HepG2 (cell line): Measurements from ENCODE around the gene LUZP2. TPM values are rescaled to one million over a fixed set of nuclear protein-coding genes. Genes with fewer than 3 reads are reported as not detected.

Source experiments
- ATAC-seq: fragments of 200-7000 bp; cut with Tn5 transposase; 3 replicates; pipeline ENCODE4 v1.9.1; 2020; ENCODE audit warnings: mild to moderate bottlenecking, moderate library complexity
- BruUV-seq: library from RNA; stranded (reverse); fragments of 400-500 nt; replicated peaks from 2 replicates; lab custom pipeline; 2021; lab: Mats Ljungman, UMichigan
- CTCF ChIA-PET: fragments of 300-600 bp; formaldehyde crosslinking; extraction: SDS; loops from one replicate; lab custom pipeline; 2021; ENCODE audit warnings: low total read pairs, inconsistent platforms, low intra/inter-chr PET ratio; lab: Yijun Ruan, JAX
- POLR2A ChIA-PET: fragments of 350-600 bp; sonication (Branson Sonifier 250); formaldehyde crosslinking; loops from one replicate; lab custom pipeline; 2020; ENCODE audit warnings: antibody characterized with exemption, inconsistent platforms; lab: Yijun Ruan, JAX
- DNase-seq: peaks from one replicate; pipeline ENCODE4 v3.0.0-alpha.2; 2015; ENCODE audit warnings: low spot score
- FAIRE-seq: peaks from 3 replicates; lab custom pipeline; 2011; peaks lifted over from hg19 to GRCh38; lab: Jason Lieb, UNC
- H2AFZ ChIP-seq: one replicate; pipeline ENCODE4 v1.6.1; 2011; ENCODE audit warnings: low read length, inconsistent platforms
- H3K27ac ChIP-seq: fragments of 300-600 bp; 3 replicates; pipeline ENCODE4 v1.8.0; 2011; ENCODE audit warnings: mixed run types, mild to moderate bottlenecking, mixed read lengths, low read length, inconsistent platforms; ENCODE audit not compliant: insufficient read depth; ENCODE audit errors: extremely low read length
- H3K27me3 ChIP-seq, 2 experiments: fragments of 200-600 bp in 1 of 2; 2 replicates in 1 of 2; 3 replicates in 1 of 2; pipeline versions ENCODE4 v1.6.0 to v1.8.0; 2011; ENCODE audit warnings: low read length in 2 of 2, mild to moderate bottlenecking in 2 of 2, moderate library complexity in 2 of 2, inconsistent platforms in 1 of 2; ENCODE audit not compliant: insufficient read depth in 2 of 2, control insufficient read depth in 1 of 2
- H3K36me3 ChIP-seq, 2 experiments: fragments of 200-600 bp in 1 of 2; replicated peaks in 1 of 2; 2 replicates in 1 of 2; 3 replicates in 1 of 2; pipeline versions ENCODE4 v1.5.1 to v1.8.0; 2011; ENCODE audit warnings: low read length in 2 of 2, inconsistent platforms in 1 of 2; ENCODE audit not compliant: insufficient read depth in 2 of 2, control insufficient read depth in 1 of 2
- H3K4me1 ChIP-seq: 2 replicates; pipeline ENCODE4 v1.5.1; 2012; ENCODE audit warnings: low read length, inconsistent platforms; ENCODE audit not compliant: insufficient read depth
- H3K4me2 ChIP-seq: 2 replicates; pipeline ENCODE4 v1.6.0; 2011; ENCODE audit warnings: low read depth, low read length, inconsistent platforms
- H3K4me3 ChIP-seq, 3 experiments: fragments of 200-600 bp in 1 of 3; sonication (generic), shearing (Covaris generic) in 1 of 3; replicated peaks in 1 of 3; 2 replicates each; pipeline ENCODE4 v1.5.1; 2011 to 2016; ENCODE audit warnings: low read length in 3 of 3, inconsistent platforms in 2 of 3, low read depth in 2 of 3, mild to moderate bottlenecking in 2 of 3, control low read depth in 1 of 3, mixed read lengths in 1 of 3; ENCODE audit not compliant: insufficient read depth in 1 of 3
- H3K79me2 ChIP-seq: one replicate; pipeline ENCODE4 v1.6.1; 2011; ENCODE audit warnings: low read length, inconsistent platforms; ENCODE audit not compliant: insufficient read depth
- H3K9ac ChIP-seq: 2 replicates; pipeline ENCODE4 v1.6.0; 2011; ENCODE audit warnings: mild to moderate bottlenecking, low read depth, low read length, inconsistent platforms; ENCODE audit not compliant: insufficient read depth
- H3K9me3 ChIP-seq: 2 replicates; pipeline ENCODE4 v1.5.1; 2012; ENCODE audit warnings: mild to moderate bottlenecking, low read length
- H4K20me1 ChIP-seq: 2 replicates; pipeline ENCODE4 v1.6.0; 2011; ENCODE audit warnings: inconsistent platforms, mild to moderate bottlenecking, low read length, moderate library complexity; ENCODE audit not compliant: insufficient read depth
- ARNT2 ChIP-seq: sonication (generic); formaldehyde crosslinking; IDR thresholded peaks from 2 replicates; pipeline ENCODE4 v1.8.0; 2022; ENCODE audit warnings: mild to moderate bottlenecking, low read depth, missing genetic modification reagents, moderate library complexity
- EP300 ChIP-seq, 3 experiments: sonication (generic) in 1 of 3; formaldehyde crosslinking in 1 of 3; IDR thresholded peaks; 2 replicates each; pipeline versions ENCODE4 v1.5.1 to v1.6.1; 2011 to 2020; ENCODE audit warnings: low read depth in 2 of 3, low read length in 2 of 3, borderline replicate concordance in 1 of 3, improper control_type of control experiment in 1 of 3, mild to moderate bottlenecking in 1 of 3, missing genetic modification reagents in 1 of 3, moderate library complexity in 1 of 3
- POLR2AphosphoS5 ChIP-seq: IDR thresholded peaks from 2 replicates; pipeline ENCODE4 v1.6.1; 2012; ENCODE audit warnings: low read depth, low read length
- REXO4 ChIP-seq: sonication (generic); formaldehyde crosslinking; IDR thresholded peaks from 2 replicates; pipeline ENCODE4 v1.8.0; 2022; ENCODE audit warnings: missing genetic modification reagents, mild to moderate bottlenecking, borderline replicate concordance
- RFXANK ChIP-seq: IDR thresholded peaks from 2 replicates; pipeline ENCODE4 v1.6.1; 2016
- RNF2 ChIP-seq: fragments of 450-650 bp; conservative IDR thresholded peaks from 2 replicates; pipeline ENCODE4 v1.6.1; 2016; ENCODE audit warnings: low read depth
- SMYD3 ChIP-seq: sonication (generic); formaldehyde crosslinking; IDR thresholded peaks from 2 replicates; pipeline ENCODE4 v1.8.1; 2023; ENCODE audit warnings: mild to moderate bottlenecking, missing genetic modification reagents
- SNAPC2 ChIP-seq: sonication (generic); formaldehyde crosslinking; IDR thresholded peaks from 2 replicates; pipeline ENCODE4 v1.8.1; 2022; ENCODE audit warnings: mild to moderate bottlenecking, missing genetic modification reagents
- TAF1 ChIP-seq: sonication (generic); formaldehyde crosslinking; IDR thresholded peaks from 2 replicates; pipeline ENCODE4 v1.4.0; 2020; ENCODE audit warnings: missing genetic modification reagents
- ZNF207 ChIP-seq: fragments of 450-650 bp; IDR thresholded peaks from 2 replicates; pipeline ENCODE4 v1.6.1; 2016; ENCODE audit warnings: antibody characterized with exemption, borderline replicate concordance
- ZNF432 ChIP-seq: sonication (generic); formaldehyde crosslinking; IDR thresholded peaks from 2 replicates; pipeline ENCODE4 v1.5.0; 2020; ENCODE audit warnings: missing genetic modification reagents, mild to moderate bottlenecking, borderline replicate concordance
- ZNF501 ChIP-seq: sonication (generic); formaldehyde crosslinking; IDR thresholded peaks from 2 replicates; pipeline ENCODE4 v1.5.1; 2020; ENCODE audit warnings: mild to moderate bottlenecking, moderate library complexity, missing genetic modification reagents
- ZZZ3 ChIP-seq: sonication (generic); formaldehyde crosslinking; IDR thresholded peaks from 2 replicates; pipeline ENCODE4 v1.4.0; 2020; ENCODE audit warnings: missing genetic modification reagents, mild to moderate bottlenecking, borderline replicate concordance
- WGBS: methylation state at CpG from one replicate; pipeline ENCODE4 v1.1.6; 2017; ENCODE audit warnings: low lambda C conversion rate; 5-methylcytosine and 5-hydroxymethylcytosine counted together
- in situ Hi-C: cut with HindIII; loops from 2 replicates; pipeline ENCODE4 v1.10.0; 2017; ENCODE audit warnings: low pct_unique_long_range_greater_than_20kb; ENCODE audit not compliant: extremely low pct_ligation_motif_present
- intact Hi-C: fragments of 100-400 bp; cut with micrococcal nuclease; formaldehyde crosslinking; loops from one replicate; pipeline ENCODE4 v1.10.0; 2022; ENCODE audit not compliant: unreplicated experiment
- polyA plus RNA-seq, 8 experiments: library from polyadenylated mRNA; depleted of rRNA in 3 of 8; stranded (reverse) in 7 of 8; unstranded in 1 of 8; fragments of >200 nt; fragmentation: Illumina TruSeq in 4 of 8; extraction: Trizol in 4 of 8; gene quantifications; 2 replicates each; pipeline versions ENCODE4 v1.2.1 to v1.2.3, GENCODE V29; 2011 to 2016; ENCODE audit warnings: low read depth in 4 of 8, missing spikeins in 1 of 8, mixed read lengths in 1 of 8; ENCODE audit not compliant: insufficient read depth in 1 of 8
- total RNA-seq, 5 experiments: library from RNA; depleted of rRNA; stranded (reverse); fragments of >200 nt; fragmentation: Illumina TruSeq; extraction: Trizol; gene quantifications; 2 replicates each; pipeline ENCODE4 v1.2.3, GENCODE V29; 2016; ENCODE audit warnings: low read depth in 1 of 5
- TF ChIP-seq, protein P1 (sequence below): sonication (generic); formaldehyde crosslinking; conservative IDR thresholded peaks from 2 replicates; pipeline ENCODE4 v1.8.0; 2022; ENCODE audit warnings: mild to moderate bottlenecking, moderate library complexity, missing genetic modification reagents
- TF ChIP-seq, protein P2 (sequence below): sonication (generic); formaldehyde crosslinking; IDR thresholded peaks from 2 replicates; pipeline ENCODE4 v1.8.0; 2022; ENCODE audit warnings: missing genetic modification reagents, mild to moderate bottlenecking, borderline replicate concordance
- TF ChIP-seq, protein P3 (sequence below): sonication (generic); formaldehyde crosslinking; IDR thresholded peaks from 2 replicates; pipeline ENCODE4 v1.4.0; 2020; ENCODE audit warnings: missing genetic modification reagents, low read depth, mild to moderate bottlenecking, borderline replicate concordance
- TF ChIP-seq, protein P4 (sequence below): sonication (generic); formaldehyde crosslinking; IDR thresholded peaks from 2 replicates; pipeline ENCODE4 v1.4.0; 2020; ENCODE audit warnings: missing genetic modification reagents

The LUZP2 gene
- total and polyA plus RNA-seq, 2 of the 13 experiments (the other 11 are each of a cell fraction or from before 2014, with no cell fraction given) = not detected

DNA sequence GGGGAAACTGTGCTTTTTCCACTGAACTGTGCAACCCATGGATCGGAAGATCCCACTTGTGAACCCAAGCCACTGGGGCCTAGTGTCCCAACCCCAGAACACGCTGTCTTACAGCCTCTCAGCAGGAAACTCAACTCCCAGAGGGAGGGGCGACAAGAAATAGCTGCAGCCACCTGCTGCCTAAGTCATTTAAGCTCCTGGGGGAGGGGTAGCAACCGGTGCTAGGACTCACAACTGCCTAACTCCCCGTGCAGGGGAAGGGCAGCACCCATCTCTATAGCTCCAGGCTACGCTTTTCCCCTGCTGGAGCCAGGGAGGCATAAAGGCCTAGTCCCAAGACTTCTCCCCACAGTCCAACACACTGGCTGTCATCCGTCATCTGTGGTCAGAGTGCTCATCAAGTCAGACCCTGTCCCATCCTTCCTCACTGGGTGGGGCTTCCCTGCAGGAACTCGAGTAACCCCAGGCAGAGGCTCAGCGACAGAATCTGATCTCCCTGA lies 363.0 kb downstream of the LUZP2 start (continued):
- TF ChIP-seq, protein P1, sequence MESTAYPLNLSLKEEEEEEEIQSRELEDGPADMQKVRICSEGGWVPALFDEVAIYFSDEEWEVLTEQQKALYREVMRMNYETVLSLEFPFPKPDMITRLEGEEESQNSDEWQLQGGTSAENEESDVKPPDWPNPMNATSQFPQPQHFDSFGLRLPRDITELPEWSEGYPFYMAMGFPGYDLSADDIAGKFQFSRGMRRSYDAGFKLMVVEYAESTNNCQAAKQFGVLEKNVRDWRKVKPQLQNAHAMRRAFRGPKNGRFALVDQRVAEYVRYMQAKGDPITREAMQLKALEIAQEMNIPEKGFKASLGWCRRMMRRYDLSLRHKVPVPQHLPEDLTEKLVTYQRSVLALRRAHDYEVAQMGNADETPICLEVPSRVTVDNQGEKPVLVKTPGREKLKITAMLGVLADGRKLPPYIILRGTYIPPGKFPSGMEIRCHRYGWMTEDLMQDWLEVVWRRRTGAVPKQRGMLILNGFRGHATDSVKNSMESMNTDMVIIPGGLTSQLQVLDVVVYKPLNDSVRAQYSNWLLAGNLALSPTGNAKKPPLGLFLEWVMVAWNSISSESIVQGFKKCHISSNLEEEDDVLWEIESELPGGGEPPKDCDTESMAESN (CRISPR knock-in tag) = no peak
- no peak for TF ChIP-seq ARNT2 (CRISPR knock-in tag)
- no peak for TF ChIP-seq ZNF432 (CRISPR knock-in tag)
- TF ChIP-seq ZNF501 (CRISPR knock-in tag) = no peak
- TF ChIP-seq, protein P2, sequence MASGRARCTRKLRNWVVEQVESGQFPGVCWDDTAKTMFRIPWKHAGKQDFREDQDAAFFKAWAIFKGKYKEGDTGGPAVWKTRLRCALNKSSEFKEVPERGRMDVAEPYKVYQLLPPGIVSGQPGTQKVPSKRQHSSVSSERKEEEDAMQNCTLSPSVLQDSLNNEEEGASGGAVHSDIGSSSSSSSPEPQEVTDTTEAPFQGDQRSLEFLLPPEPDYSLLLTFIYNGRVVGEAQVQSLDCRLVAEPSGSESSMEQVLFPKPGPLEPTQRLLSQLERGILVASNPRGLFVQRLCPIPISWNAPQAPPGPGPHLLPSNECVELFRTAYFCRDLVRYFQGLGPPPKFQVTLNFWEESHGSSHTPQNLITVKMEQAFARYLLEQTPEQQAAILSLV = no peak
- TF ChIP-seq, all 625 proteins: peak for 0

DNA sequence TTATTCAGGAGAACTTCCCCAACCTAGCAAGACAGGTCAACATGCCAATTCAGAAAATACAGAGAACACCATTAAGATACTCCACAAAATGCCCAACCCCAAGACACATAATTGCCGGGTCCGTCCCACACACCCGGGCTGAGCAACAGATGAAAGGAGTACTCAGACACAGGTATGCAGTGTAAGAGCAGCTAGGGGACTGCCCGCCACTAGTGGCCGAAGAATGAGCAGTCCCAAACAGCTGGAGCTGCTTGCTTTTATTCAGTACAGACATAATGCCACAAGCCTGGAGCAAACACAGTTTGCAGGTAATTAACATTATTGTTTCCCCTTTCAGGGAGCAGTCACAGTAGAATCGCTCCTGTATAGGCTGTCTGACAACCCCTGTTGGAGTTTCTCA lies 364.6 kb downstream of the LUZP2 start:
- in situ Hi-C loops = no loop called here
- CTCF ChIA-PET = no interaction called here
- Histone ChIP-seq H3K27me3 (no peaks in the 10 kb centered on the region), H3K27ac (no peak overlapping the region), H3K4me2 (no peak overlapping the region), H4K20me1 (no peaks in the 10 kb centered on the region), H3K9me3 (peaks cover 33% of the 10 kb centered on the region), H3K4me3 (no peak overlapping the region), H3K79me2 (no peaks in the 10 kb centered on the region), H3K4me1 (no peaks in the 10 kb centered on the region), H2AFZ (no peak overlapping the region), H3K36me3 (no peaks in the 10 kb centered on the region), H3K9ac (no peak overlapping the region)
- POLR2A ChIA-PET = no interaction called here
- DNase-seq (no peak), ATAC-seq (no peak), FAIRE-seq (no peak)
- intact Hi-C loops = no loop called here
- 43% methylated on average over 4 of the region's 6 CpGs for WGBS
- TF ChIP-seq ZNF207 = no peak
- no peak for TF ChIP-seq RFXANK (CRISPR knock-in tag)
- TF ChIP-seq POLR2AphosphoS5 = no peak
- no peak for TF ChIP-seq EP300 (IDR thresholded peaks at IDR 0.05; ENCODE audit: low read depth in 2 of 2, low read length in 2 of 2)
- TF ChIP-seq EP300 (CRISPR knock-in tag; IDR thresholded peaks at IDR 0.05; ENCODE audit: borderline replicate concordance) = no peak
- no peak for TF ChIP-seq TAF1 (CRISPR knock-in tag)
- TF ChIP-seq RNF2 = no peak
- TF ChIP-seq SNAPC2 (CRISPR knock-in tag) = no peak
- TF ChIP-seq SMYD3 (CRISPR knock-in tag) = no peak
- no peak for TF ChIP-seq ZZZ3 (CRISPR knock-in tag)
- TF ChIP-seq, protein P3, sequence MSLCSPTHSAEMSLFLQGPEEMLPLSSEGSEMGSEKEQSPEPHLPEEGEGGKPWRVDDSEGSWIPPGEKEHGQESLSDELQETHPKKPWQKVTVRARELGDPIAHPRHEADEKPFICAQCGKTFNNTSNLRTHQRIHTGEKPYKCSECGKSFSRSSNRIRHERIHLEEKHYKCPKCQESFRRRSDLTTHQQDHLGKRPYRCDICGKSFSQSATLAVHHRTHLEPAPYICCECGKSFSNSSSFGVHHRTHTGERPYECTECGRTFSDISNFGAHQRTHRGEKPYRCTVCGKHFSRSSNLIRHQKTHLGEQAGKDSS (CRISPR knock-in tag) = no peak
- TF ChIP-seq, protein P4, sequence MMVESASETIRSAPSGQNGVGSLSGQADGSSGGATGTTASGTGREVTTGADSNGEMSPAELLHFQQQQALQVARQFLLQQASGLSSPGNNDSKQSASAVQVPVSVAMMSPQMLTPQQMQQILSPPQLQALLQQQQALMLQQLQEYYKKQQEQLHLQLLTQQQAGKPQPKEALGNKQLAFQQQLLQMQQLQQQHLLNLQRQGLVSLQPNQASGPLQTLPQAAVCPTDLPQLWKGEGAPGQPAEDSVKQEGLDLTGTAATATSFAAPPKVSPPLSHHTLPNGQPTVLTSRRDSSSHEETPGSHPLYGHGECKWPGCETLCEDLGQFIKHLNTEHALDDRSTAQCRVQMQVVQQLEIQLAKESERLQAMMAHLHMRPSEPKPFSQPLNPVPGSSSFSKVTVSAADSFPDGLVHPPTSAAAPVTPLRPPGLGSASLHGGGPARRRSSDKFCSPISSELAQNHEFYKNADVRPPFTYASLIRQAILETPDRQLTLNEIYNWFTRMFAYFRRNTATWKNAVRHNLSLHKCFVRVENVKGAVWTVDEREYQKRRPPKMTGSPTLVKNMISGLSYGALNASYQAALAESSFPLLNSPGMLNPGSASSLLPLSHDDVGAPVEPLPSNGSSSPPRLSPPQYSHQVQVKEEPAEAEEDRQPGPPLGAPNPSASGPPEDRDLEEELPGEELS (CRISPR knock-in tag) = no peak
- no peak for TF ChIP-seq REXO4
- no TSS peak for BruUV-seq
